NCI-H460 (cell line): ENCODE measurements around the gene SH3RF2. TPM values are rescaled to one million over a fixed set of nuclear protein-coding genes. Genes with fewer than 3 reads are reported as not detected.

ENCODE experiments used
- DNase-seq: peaks from one replicate; pipeline ENCODE4 v3.0.0-alpha.2; 2016; ENCODE audit warnings: low read depth; ENCODE audit errors: extremely low read depth
- total RNA-seq: library from RNA; depleted of rRNA; stranded (reverse); fragments of >200 nt; shearing (Covaris generic); gene quantifications from 2 replicates; pipeline ENCODE4 v1.2.3, GENCODE V29; 2014

The SH3RF2 gene
- total RNA-seq, 1 experiment from 2014 or later: 8.4 TPM

DNA sequence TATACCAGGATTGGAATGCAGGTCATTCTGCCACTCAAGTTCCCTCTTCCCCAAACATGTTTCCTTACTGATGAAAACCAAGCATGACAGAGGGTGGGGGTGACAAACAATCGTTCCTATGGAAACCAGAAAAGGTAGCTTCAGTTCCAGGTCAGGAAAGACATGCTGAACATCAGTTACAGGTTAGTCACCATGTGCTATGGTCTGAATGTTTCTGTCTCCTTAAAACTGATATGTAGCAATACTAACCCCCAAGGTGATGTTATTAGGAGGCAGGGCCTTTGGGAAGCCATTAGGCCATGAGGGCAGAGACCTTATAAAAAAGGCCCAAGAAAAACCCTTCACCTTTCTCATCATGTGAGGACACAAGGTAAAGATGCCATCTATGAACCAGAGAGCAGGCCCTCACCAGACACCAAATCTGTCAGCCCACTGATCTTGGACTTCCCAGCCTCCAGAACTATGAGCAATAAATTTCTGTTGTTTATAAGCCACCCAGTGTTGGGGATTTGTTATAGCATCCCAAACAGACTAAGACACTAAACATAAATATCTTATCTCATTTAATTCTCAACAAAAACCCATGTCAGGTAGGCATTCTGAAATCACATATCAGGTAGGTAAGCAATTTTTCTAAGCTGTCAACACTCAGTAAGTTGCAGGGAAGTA is 15.7 kb upstream of the SH3RF2 start:
- DNase-seq: no peak

- DNase-seq: no peak
Measured at GRCh38 chr5:145921211-145921610, 15.2 kb upstream of the SH3RF2 start.

DNA sequence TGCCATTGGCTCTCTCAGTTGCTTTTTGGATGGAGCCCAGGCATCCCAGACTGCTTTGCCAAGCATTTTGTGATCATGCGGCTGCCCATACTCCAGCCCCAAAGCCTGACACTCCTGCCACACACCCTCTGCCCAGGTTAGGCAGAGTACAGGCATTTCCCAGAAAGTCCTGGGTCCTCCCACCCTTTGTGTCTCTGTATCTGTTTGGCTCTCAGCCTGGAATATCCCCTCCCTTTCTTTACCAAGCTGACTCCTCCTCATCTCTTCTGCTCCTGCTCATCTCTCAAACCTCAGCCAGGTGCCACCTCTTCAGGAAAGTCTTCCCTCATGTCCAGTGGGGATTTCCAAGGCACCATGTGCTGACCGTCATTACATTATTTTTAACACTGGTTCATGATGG is 14.3 kb upstream of the SH3RF2 start:
- no peak for DNase-seq

GRCh38 chr5:145923405-145923804 is 13.0 kb upstream of the SH3RF2 start:
- no peak for DNase-seq

GRCh38 chr5:145924849-145925248 is 11.5 kb upstream of the SH3RF2 start:
- no peak for DNase-seq

- peak; percentile 91 for DNase-seq
Measured at GRCh38 chr5:145925353-145925752, 11.0 kb upstream of the SH3RF2 start.

DNA sequence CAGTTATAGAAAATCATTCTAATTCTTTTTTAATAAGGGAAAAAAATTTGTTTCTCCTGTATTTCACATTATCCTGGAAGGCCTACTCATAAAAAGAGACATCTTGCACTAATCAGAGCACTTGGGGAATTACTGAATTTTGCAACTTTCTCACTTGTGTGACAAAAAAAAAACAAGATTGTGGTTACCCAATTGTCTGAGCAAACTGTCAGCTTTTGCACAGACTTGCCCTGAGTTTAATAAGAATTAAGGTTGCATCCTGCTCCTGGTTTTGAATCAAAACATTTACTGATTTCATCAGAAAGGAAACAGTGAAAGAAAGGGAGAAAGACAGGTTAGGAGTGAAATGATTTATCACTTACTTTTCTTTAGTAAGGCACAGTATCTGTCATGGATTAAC is 10.6 kb upstream of the SH3RF2 start:
- peak; percentile 93 for DNase-seq

DNA sequence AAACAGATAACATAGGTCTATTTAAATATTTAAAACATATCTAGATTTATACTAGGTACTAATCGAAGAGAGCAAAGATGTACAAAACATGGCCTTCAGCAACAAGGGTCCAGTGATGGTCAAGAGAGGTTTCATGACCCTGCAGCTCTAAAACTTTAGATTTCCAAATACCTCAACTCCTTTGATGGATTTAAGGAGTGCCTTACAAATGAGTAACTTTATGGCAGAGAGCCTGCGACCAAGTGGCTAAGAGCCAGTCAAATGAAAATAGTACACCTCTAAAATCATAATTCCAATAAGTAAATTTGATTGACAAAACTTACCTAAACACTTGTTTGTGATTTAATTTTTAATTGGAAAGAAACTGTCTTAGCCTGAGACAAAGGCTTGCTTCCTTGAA is 4.7 kb upstream of the SH3RF2 start:
- DNase-seq: no peak

DNA sequence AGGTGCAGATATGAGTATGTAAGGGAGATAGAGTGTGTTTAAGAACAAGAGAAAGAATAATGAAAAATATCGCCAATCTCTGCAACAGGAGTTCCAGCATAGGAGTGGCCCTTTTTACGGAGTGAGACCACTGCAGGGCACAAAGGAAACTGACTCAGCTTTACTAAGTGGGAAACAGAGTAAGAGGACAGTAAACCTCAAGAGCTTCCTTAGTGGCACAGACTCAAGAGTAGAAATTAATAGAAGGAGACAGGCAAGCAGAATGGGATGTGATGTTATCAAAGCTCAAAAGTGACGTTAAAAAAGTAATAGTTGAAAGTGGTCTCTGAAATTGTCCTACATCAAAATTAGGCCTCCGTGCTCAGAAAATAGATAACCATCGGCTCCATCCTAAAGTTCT is 2.1 kb upstream of the SH3RF2 start:
- DNase-seq: no peak

GRCh38 chr5:145937432-145938250 is 1.3 kb downstream of the SH3RF2 start:
- DNase-seq: no peak

GRCh38 chr5:145938776-145939539 is 2.6 kb downstream of the SH3RF2 start:
- DNase-seq: no peak

DNA sequence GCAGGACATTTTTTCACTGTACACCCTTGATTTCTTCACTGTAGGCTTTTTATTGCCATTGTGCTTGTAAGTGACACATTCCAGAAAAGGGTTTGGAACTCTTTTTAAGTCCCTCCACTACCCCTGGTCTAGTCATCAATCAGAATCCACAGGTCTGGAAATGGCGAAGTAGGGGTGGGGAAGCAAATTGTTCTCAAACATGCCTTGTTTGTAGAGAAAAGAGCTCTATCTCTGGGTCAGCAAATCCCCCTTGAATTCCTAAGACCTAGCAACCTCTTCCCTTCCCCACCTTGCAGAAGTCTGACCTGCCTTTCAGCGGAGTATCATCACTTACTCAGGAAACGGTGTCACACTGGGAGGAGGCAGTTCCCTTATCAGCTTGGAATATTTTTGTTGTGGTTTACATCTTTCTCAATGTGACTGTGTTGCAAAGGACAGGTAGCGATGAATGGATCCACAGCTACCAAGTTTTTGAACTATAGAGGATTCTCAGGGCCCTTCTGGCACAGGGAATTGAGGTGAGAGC is 3.2 kb downstream of the SH3RF2 start:
- DNase-seq: no peak

- DNase-seq: no peak
Measured at GRCh38 chr5:145941096-145941447, 4.7 kb downstream of the SH3RF2 start.

- no peak for DNase-seq
Measured at GRCh38 chr5:145941448-145942130, 5.2 kb downstream of the SH3RF2 start.

GRCh38 chr5:145942201-145942600 is 5.8 kb downstream of the SH3RF2 start:
- no peak for DNase-seq

DNA sequence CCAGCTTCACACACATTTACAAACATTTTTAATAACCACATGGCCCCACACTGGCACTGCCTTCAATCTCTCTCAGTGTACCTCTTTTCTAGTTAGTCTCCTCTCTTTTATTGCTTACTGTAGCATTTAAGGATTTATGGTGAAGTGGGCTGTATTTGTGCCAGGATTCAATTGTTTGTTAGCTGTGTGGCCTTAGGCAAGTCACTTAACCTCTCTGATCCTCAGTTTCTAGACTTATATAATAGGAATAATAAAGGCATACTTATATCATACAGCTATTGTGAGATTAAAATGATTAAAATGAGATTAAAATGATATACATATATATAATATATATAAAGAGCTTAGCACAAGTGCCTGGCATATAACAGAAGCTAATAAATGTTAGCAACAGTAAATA is 6.4 kb downstream of the SH3RF2 start:
- no peak for DNase-seq

DNA sequence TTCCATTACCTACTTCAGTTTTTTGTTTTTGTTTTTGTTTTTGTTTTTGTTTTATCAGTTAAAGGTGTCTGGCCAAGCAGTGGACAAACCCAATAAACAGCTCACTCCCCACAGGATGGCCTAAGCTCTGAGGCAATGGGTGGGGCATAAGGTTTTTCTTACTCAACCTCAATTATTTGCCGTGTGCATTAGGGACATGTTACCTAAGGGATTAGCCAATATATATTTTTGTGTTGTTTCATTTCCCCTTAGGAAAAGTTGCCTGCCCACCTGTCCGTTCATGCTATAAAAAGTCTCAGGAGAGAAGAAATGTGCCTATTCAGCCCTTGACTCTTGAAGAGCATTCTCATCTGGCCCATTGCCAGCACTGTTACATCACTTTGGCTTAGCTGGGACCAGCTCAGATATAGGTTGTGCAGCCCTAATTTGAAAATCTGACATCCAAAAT is 7.3 kb downstream of the SH3RF2 start:
- no peak for DNase-seq

DNA sequence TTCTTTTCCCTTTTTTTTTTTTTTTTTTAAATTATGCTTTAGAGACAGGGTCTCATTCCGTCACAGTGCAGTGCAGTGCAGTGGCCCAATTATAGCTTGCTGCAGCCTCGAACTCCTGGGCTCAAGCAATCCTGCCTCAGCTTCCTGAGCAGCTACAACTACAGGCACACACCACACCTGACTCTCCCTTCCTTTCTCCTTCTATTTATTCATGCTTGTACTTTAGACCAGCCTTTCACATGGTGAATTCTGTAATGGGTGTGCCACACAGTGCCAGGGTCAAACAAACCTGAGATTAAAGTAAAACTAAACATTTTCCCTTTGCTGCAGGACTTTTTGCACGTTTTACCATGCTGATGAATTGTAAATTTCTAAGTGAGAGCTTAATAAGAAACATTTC is 8.0 kb downstream of the SH3RF2 start:
- no peak for DNase-seq

DNA sequence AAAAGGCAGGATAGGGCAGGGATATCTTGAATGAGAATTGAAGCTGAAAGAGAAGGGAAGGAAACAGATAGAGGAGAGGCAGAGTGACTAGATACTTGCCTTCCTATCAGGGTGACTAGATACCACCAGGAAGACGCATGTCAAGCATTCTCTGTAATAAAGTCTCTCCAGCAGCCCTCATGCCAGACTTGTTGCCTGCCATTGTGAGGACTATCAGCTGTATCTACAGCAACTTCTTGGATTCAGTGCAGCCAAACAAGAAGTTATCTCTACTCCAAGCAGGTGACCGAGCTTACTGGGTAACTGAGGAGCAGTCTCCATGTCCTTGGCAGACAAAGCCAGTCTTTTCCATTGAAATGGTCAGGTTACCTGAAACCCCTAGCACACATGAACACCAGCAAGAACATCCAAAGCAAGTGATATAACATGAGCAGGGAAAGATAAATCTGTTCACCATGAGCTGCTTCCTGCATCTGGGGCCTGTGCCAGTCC is 9.3 kb downstream of the SH3RF2 start:
- no peak for DNase-seq

GRCh38 chr5:145946112-145946861 is 9.9 kb downstream of the SH3RF2 start:
- peak; percentile 87 for DNase-seq
